Activated CD4-positive, alpha-beta T cell treated with anti-CD3 and anti-CD28 coated beads, Interleukin-2, amount 50 U/mL, for 4 hours (primary cell): ENCODE data around the gene ZACN.

ENCODE experiments used
- DNase-seq, 2 experiments: peaks; one replicate each; pipeline ENCODE4 v3.0.0-alpha.2; 2020

The ZACN gene

DNA sequence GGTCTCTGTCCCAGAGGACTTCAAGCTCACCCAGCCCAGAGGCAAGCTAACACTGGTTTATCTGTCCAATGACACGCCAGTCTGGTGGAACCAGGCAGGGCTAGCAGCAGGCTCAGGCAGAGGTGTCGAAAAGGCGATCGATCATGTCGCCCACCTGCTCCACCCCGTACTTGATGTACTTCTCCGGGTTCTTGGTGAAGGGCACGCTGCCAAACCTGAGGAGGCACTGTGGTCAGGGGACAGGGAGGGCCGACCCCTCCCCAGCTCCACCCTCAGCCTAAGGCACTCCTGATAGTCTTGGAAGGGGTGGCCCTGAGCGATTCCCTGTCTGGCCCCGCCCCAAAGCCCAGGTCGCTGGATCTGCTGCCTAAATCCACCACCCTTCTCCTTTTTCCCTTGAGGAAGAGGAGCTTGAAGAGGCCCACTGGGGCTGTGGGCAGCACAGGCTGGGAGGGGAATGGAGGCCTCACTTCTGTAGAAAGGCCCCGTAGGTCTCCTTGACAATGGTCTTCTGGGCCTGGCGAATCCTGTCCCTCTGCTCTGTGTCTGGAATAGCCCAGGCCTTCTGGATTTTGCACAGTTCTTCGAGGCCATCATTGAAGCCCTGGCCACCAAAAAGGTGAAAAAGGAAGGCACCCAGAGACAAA, 4.7 kb downstream of the ZACN start:
- no peak for DNase-seq

DNA sequence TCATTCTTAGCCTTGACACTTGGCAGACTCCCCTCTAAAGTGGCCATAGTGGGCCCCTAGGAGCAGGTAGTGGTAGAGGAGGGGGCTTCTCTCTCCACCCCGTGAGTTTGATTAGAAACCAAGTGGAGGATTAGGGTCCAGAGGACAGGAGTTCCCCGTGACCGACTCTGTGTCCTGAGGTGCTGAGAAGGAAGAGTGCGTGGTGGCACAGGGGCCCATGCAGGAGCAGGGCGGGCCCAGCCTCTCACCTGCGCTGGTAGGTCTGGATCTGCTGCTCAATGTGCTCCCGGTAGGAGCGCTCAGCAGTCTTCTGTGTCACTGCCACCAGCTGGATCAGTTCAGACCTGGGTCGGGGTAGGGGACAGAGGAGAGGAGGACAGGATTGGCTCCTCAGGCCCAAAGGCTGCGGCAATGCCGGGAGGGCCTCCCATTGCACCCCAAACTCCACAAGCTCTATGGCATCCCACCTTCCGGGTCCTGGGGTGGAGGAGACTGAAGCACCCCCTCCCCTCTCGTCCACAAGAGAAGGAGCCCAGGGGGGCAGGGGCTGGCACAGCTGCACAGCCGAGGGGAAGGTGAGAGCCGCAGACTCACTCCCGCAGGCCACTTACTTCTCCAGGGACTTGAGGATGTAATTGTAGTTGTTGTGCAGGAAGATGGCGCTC, 6.2 kb downstream of the ZACN start:
- DNase-seq: no peak

DNA sequence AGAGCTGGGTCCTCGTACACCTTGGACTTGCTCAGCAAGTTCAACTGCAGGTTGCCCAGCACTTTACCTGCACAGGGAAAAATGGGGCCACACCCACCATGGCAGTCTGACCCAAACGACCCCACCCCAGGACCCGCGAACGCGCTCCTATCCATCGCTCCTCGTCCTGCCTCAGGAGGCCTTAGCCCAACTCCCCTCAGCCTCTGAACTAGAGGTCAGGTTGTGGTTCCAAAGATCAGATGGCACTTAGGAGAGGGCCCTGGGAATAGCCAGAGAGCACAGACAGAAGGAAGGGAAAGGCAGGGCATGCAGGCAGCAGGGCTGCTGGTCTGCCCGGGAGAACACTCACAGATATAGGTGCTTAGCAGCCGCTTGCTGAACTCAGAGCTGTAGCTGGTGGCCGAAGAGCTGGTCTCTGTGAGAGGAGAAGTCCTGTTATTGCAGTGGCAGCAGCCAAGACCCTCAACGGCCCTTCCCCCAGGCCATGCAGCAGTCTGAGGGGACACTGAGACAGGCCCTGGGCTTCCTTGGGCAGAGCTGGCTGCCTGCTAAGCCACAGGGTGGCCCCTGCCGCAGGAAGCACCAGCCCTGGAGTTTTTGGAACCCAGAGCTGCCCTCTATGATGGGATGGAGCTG, 6.9 kb downstream of the ZACN start:
- no peak for DNase-seq

DNA sequence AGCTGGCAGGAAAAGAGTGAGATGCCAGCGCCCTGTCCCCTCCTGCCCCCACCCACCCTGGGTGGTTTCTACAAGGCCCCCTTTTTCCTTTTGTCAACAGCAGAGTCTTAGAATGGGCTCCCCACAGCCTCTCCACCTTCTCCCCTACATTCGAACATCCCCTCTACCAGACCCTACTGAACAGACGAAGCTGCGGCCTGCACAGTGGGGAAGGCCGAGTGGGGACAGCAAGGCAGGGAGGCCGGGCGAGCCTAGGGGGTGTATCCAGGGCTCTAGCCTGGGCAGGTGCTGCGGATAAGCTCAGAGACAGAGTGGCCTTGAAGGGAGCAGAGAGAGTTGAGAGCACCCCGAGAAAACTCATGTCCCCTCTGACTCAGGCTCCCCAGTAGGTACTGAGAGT, 7.4 kb downstream of the ZACN start:
- DNase-seq: no peak

DNA sequence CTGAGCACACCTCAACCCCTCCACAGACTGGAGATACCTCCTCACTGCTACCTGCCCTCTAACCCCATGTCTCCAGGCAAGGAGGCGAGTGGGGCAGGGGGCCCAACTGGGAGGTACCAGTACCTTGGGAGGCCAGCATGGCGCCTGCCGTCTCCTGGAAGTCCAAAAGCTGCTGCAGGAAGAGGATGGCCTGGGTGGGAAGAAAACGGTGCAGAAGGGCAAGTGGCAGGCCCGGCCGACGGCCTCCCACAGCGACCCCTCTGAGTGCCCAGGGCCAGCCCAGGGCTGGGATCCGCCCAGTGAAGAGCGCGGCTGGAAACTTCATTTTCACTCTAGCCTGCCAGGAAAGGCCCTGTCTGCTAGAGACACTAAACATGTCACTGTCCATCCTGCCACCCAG, 8.5 kb downstream of the ZACN start:
- no peak for DNase-seq

DNA sequence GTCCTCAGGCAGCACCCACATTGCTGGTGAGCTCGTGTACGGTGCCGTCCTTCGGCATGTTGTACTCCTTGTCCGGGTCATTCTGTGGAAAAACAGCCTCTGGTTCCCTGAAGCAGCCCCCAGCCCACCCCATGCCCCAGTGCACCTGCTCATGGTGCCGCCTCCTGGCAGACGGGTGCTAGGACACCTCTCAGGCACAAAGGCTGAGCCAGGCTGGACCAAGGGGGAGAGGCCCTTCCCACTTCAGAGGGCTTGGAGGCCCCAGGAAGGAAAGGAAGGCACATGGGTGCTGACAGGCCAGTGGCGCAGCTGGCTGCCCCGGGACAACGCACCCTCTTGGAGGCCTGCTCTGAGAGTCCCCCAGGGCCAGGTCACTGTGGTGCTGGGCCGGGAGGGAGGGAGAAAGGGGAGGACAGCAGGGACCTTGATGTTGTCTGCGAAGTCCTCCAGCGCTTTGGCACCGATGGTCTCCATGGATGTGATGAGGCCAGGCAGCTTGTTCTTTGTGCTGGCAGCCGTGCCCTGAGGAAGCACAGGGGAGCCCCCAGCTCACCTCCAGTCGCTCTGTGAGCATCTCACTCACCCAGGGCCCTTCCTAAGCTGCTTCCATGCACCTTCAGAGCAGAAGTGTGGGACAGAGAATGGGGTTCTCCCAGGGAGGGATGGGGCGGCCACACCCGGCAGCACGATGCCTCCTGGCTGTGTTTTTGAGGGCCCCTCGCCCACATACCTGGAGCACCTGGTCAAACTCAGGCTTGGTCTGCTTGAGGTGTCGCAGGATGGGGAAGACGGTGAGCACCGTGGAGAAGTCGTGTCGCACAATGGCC, 9.3 kb downstream of the ZACN start:
- DNase-seq: no peak

DNA sequence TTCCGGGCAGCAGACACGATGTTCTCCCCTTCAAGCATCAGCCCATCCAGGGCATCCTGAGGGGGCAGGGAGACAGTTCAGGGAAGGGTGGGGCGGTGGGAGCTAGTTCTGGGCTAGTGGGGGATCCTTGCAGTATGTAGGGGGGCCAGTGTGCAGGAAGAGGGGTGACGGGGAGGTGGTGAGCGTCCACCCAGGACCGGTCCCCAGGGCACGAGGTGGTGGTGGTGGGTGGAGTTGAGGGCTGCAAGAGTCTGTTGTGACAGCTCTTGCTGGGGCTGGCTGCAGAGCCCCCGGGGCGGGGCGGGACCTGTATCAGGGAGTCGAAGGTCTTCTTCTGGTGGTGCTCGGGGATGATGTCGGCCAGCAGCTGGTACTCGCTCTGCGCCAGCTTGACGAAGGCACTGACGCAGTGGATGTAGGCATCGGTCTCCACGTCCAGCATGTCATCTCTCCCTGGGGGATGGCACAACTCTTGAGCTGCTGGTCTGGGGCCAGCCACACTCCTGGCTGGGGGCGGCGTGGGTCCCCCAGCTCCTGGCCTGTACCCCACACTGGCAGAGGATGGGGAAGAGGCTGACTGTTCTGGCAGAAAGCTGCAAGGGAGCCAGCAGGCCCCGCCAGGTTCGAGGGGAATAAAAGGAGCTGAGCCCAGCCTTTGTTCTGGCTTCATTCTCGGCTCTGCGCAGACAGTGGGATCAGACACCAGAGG, 10.0 kb downstream of the ZACN start:
- DNase-seq: no peak

DNA sequence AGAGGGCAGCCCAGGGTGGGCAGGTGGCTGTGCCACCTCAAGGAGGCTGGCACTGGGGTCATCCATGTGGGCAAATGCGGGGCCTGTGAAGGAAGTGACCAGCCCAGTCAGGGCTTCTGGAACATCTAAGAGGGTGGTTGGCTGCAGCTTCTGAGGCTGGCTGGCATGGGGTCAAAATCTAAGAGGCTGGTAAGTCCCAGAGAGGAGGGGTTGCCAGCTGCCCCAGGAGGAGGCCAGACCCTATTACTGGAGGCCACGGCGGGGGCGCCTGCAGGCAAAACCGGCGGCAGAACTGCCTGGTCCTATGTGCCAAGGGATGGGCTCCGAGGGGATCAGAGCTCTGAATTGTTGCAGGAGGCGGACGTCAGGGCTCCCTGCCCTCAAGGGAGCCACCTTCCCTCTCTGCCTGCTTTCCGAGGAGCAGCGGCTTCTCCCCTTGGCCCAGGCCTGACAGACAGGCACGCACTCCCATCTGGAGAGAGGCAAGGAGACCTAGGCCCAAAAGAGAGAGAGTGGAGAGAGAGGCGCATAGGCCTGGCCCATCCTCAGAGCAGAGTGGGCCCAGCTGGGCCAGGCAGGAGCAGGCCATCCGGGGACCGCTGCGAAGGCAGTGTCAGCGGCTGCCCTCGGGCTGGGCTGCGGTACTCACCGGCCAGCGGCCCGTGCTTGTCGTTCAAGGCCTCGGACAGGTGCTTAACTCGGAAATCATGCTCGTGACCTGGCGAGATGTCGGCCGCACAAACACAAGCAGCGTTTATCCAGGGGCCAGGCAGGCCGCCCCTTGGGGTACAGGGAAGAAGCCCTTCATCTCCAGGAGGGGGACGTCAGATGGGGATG, 10.9 kb downstream of the ZACN start:
- DNase-seq: no peak

DNA sequence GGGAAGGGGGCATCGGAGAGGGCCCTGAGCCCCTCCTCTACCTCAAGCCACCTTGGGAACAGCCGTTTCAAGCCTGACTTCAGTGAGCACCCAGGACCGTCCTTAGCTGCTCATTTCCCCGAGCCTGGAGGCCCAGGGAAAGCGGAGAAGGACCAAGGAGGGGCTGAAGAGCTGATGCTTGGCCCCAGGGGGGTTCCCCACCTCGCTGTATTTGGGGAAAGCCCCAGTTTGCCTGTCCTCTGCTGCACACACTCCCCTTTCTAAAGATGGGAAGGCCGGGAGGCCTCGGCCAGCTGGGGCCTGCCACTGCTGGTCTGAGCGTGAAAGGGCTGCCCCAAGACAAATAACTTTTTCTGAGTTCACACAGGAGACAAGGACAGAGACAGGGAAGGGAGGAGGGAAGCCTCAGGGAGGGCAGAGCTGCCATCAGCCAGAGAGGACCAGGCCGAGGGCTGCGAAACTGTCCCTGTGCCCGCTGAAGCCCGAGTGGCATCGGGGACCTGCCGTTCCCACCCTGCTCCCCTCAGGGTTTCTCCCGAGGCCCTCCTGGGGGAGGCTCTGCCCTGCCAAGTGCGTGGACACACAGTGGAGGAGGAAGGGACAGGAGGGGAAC, 11.6 kb downstream of the ZACN start:
- no peak for DNase-seq

DNA sequence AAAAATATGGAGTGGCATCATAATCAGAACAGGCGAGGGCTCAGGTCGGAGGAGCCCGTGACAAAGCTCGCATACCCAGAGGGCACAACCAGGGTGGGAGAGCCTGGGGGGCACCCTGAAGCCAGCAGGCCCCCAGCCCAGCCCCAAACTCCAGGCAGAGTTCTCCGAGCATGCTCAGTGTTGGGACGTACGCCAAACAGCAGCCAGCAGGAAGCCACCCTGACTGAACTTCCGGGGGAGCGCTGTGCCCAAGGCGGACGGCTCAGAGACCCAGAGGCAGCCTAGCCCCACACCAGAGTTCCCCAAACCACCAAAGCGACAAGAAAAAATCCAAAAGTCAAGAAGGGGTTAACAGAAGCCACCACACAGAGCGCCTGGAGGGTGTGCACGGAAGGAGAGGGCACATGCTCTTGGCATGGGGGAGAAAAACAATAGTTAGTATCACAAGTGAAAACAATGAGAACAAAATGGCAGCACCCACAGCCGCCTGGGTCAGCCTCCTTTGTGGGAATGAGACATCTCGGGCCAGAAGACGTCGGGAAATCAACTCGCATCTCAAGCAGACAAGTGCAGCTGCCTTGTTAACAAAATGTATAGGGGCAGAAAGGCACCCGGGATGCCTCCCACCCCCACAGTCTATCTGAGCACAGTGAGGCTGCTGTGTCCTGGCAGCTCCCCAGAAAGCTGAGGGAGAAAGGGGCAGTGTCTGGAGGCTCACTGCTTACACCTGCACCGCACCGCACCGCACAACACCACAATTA, 12.7 kb downstream of the ZACN start:
- no peak for DNase-seq

DNA sequence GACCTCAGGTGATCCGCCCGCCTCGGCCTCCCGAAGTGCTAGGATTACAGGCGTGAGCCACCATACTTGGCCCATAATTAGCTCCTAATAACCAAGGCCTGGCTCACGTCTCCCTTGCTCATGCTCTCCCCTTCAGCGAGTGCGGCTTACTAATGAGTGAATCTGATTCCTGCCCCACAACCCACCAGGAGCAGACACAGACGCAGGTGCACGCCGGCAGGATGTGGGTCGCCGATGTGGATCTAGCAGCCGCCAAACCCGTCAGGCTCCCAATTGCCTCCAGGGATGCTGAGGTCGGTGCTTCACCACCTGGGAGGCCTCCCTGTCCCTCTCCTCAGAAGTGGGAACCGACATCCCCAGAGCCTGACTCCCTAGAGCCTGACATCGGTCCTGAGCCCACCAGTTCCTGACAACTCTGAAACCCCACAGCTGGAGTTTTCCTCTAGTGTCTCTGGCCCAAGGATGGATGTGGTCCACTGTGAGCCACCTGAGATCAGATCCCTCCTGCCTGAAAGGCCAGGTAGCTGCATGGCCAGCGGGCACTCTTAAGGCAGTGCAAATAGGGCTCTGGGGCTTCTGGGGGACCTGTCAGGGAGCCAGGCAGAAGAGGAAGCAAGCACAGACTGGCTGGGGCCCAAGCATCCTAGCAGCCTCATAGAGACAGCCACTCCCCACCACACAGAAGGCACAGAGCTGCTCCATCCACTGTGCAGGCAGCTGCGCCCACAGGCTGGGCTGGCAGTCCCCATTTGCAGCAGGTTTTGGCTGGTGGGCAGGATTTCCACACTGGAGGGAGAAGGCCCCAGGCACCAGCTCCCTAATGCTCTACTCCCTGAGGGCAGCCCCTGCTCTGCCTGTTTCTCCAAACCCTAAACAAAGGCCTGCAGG, 13.8 kb downstream of the ZACN start:
- no peak for DNase-seq

DNA sequence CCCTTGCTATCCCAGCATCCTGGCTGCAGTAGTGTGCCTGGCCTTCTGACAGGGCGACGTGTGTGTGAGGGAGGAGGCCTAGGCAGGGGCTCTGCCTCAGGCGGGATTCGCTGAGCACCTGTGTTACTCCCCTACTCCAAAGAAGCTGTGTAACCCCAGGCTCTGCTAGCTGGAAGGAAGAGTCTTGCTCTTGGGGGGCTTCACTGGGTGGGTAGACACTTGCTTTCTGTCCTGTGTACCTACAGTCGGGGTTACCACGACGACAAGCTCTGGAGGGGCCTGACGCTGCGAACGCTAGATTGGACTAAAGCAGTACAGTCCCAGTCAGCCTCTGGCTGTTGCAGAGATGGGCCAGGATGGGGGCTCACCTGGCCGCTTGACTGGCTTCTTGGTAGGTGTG, 15.1 kb downstream of the ZACN start:
- no peak for DNase-seq

DNA sequence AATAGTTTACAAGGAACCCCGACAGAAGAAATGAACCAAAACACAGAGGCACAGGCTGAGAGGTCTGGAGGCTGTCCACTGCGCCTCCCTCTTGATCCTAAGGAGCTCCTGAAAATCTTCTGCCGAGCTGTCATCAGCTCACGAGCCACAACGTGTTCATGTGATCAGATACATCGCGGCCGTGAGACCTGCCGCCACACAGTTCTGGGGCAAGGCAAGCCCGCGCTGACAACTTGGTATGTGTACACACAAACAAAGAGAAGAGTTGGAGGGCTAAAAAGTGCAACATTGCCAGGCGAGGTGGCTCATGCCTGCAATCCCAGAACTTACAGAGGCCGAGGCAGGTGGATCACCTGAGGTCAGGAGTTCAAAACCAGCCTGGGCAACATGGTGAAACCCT, 17.0 kb downstream of the ZACN start:
- DNase-seq: no peak

DNA sequence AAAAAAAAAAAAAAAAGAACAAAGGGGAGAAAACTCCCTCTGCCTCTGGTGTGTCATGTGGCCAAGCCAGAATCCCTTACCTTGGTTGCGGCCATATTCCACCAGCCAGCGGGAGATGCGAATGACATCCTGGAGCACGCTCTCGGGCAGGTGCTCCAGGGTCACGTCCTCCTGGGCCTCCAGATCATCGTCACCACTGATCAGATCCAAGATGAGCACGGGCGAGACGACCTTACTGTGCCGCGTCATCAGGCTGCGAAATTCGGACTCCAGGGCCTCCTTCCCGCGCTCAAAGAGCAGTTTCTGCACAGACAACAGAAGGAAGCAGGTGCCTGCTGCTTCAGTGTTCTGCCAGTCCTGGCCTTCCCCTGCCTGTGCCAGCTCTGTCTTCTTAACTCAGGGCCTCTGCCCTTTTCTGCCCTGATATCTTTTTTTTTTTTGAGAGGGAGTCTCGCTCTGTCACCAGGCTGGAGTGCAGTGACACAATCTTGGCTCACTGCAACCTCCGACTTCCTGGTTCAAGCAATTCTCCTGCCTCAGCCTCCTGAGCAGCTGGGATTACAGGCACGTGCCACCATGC, 18.8 kb downstream of the ZACN start:
- no peak for DNase-seq

DNA sequence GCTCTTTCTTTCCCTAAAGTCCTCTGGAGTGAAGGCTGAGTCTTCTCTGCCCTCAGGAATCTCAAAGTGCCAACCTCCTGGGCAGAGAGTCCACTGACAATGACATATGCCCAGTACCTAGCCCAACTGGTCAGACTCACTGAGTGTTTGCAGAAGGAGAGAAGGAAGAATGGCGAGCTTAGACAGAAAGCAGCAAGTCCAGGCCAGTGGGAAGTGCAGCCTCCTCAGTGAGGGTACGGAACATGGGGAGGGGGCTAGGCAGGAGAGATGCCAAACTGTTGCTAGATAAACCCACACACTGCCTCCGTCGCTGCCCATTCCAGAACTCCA, 23.9 kb downstream of the ZACN start:
- DNase-seq: no peak

DNA sequence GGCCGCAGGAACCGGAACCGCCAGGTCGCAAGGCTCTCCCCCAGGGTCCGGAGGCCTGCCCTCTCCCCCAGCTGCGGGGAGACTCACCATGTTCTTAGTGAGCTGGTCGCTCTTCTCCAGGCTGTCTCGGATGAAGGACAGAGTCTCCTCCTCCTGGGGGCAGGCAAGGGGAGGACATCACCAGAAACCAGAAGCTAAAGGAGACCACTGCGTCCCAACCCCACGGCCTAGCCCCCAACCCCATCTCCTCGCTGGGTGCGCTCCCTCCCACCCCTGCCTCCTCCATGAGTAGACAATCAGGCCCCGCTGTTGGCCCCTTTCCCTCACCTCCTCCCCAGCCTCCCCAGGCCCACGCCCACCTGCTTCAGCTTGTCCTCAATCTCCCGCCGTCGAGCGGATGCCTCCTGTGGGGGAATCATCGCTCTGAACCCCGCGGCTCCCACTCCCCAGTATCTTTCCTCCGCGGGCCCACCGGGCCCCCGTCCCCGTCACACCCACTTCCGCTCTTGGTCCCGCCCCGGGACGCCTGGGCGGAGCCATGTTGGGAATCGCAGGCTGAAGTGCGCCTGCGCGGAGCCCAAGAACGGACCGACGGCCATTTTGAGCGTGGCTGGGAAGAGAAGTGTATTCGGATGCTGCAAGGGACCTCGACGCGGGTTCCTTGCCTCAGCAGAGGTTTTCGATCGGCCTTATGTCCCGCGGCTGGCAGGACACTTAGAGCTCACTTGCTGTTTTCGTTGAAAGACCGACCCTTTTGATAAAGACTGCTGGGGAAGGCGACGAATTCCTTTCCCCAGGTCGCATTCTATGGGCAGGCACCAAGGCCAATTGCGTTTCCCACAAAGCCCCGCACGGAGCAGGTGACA, 24.5 kb downstream of the ZACN start, which contains the start of gene EXOC7:
TSS of gene EXOC7 (minus strand) at position 514 of the 866 bp plus-strand sequence. CDS start at position 419, 95 bp downstream.
- peak; percentile 88 for DNase-seq

DNA sequence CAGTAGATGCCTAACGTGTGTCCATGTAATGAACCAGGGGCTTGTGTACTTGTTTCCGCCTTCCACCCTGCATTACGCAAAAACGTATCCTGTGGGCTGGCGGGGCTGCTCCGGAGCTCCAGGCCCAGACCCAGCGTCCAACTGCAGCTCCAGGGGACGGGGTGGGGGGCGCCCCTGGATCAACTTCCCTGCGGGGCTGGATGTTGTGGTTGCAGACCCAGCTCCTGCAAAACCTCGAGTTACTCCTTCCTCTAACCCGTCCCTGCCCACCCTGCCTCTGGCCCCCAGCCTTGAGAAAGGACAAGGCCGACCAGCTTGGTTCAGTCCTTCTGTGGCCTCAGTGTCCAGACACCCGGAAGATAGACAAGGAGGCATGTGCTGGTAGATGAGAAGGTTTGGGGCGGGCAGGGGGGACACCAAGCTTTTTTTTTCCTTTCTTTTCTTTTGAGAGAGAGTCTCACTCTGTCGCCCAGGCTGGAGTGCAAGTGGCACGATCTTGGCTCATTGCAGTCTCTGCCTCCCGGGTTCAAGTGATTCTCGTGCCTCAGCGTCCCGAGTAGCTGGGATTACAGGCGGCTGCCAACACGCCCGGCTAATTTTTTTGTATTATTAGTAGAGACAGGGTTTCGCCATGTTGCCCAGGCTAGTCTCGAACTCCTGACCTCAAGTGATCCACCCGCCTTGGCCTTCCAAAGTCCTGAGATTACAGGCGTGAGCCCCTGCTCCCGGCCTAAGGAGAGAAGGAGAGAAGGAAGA, 25.3 kb downstream of the ZACN start:
- no peak for DNase-seq

DNA sequence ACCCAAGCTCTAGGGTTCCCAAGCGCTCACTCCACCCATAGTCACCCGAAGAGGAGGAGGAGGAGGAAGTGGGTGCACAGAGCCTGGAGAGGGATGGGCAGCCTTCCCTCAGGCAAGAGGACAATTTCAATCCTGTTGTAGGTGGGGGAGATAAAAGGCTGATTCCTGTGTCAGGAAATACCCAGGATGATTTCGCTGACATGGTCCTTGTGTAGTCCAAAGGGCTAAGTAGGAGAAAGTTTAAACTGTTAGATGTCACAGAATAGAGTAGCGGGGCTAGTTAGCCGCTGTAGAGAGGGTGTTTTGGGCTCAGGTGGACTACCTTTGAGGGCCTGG, 25.9 kb downstream of the ZACN start:
- DNase-seq: no peak
